Measurements from ENCODE around the gene OXA1L. TPM values are rescaled to one million over a fixed set of nuclear protein-coding genes. Genes with fewer than 3 reads are reported as not detected.

OXA1L gene
- total and polyA plus RNA-seq, 2 of the 13 experiments (the other 11 are each of a cell fraction or from before 2014, with no cell fraction given), result 230 to 589 TPM

- TF ChIP-seq CREB1 (IDR thresholded peaks at IDR 0.05) (no peak), CREB1 (CRISPR knock-in tag; IDR thresholded peaks at IDR 0.05) (no peak; the same call in 1 of the 2 replicates), MAFF (IDR thresholded peaks at IDR 0.05; ENCODE audit: low read depth, low read length) (peak; percentile 26; the same call in 1 of the 2 replicates), MAF1 (CRISPR knock-in tag; IDR thresholded peaks at IDR 0.05; ENCODE audit: borderline replicate concordance) (peak; percentile 78), MXD3 (CRISPR knock-in tag; IDR thresholded peaks at IDR 0.05) (peak; percentile 90), PHF20 (CRISPR knock-in tag; IDR thresholded peaks at IDR 0.05) (peak; percentile 94), RXRB (CRISPR knock-in tag; IDR thresholded peaks at IDR 0.05; ENCODE audit: borderline replicate concordance) (peak; percentile 99), KAT8 (CRISPR knock-in tag; IDR thresholded peaks at IDR 0.05) (peak; percentile 99), ATF7-NPFF (CRISPR knock-in tag; IDR thresholded peaks at IDR 0.05; ENCODE audit: low read depth) (no peak; the same call in 1 of the 2 replicates), TP53 (CRISPR knock-in tag; conservative IDR thresholded peaks at IDR 0.05) (peak; percentile 85), ZNF335 (CRISPR knock-in tag; IDR thresholded peaks at IDR 0.05) (peak; percentile 94), ZNF276 (CRISPR knock-in tag; IDR thresholded peaks at IDR 0.05; ENCODE audit: low read depth) (peak; percentile 98), SPEN (CRISPR knock-in tag; IDR thresholded peaks at IDR 0.05; ENCODE audit: low read depth) (peak; percentile 72), ARID4A (CRISPR knock-in tag; IDR thresholded peaks at IDR 0.05; ENCODE audit: borderline replicate concordance) (peak; percentile 98)
- TF ChIP-seq, protein P1, sequence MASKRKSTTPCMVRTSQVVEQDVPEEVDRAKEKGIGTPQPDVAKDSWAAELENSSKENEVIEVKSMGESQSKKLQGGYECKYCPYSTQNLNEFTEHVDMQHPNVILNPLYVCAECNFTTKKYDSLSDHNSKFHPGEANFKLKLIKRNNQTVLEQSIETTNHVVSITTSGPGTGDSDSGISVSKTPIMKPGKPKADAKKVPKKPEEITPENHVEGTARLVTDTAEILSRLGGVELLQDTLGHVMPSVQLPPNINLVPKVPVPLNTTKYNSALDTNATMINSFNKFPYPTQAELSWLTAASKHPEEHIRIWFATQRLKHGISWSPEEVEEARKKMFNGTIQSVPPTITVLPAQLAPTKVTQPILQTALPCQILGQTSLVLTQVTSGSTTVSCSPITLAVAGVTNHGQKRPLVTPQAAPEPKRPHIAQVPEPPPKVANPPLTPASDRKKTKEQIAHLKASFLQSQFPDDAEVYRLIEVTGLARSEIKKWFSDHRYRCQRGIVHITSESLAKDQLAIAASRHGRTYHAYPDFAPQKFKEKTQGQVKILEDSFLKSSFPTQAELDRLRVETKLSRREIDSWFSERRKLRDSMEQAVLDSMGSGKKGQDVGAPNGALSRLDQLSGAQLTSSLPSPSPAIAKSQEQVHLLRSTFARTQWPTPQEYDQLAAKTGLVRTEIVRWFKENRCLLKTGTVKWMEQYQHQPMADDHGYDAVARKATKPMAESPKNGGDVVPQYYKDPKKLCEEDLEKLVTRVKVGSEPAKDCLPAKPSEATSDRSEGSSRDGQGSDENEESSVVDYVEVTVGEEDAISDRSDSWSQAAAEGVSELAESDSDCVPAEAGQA (IDR thresholded peaks at IDR 0.05; ENCODE audit: low read depth), result peak; percentile 95
- TF ChIP-seq, protein P1 (CRISPR knock-in tag; IDR thresholded peaks at IDR 0.05; ENCODE audit: borderline replicate concordance), result peak; percentile 21; the same call in 1 of the 2 replicates
Observed at GRCh38 chr14:22766457-22767322, at the start of gene OXA1L (continued).

All from HepG2 (cell line).